Neutrophil (primary cell): Measurements from ENCODE around the gene ERN1.

Source experiments
- H3K27ac ChIP-seq: fragments of 200-600 bp; sonication (generic); 2 replicates; pipeline ENCODE4 v1.5.1; 2016; ENCODE audit warnings: mild to moderate bottlenecking, moderate library complexity
- H3K27me3 ChIP-seq: fragments of 200-600 bp; sonication (generic); 2 replicates; pipeline ENCODE4 v1.6.0; 2016; ENCODE audit warnings: mild to moderate bottlenecking
- H3K36me3 ChIP-seq: fragments of 200-600 bp; sonication (generic); 2 replicates; pipeline ENCODE4 v1.5.1; 2017
- H3K4me1 ChIP-seq, 2 experiments: fragments of 200-600 bp in 1 of 2; sonication (generic) in 1 of 2; 1 replicate in 1 of 2; 2 replicates in 1 of 2; pipeline versions ENCODE4 v1.5.1 to v1.6.1; 2013 to 2016; ENCODE audit warnings: low read depth in 1 of 2, low read length in 1 of 2, mild to moderate bottlenecking in 1 of 2, moderate library complexity in 1 of 2; ENCODE audit not compliant: control insufficient read depth in 1 of 2, insufficient read depth in 1 of 2
- H3K4me3 ChIP-seq, 2 experiments: fragments of 200-600 bp in 1 of 2; sonication (generic) in 1 of 2; 1 replicate in 1 of 2; 2 replicates in 1 of 2; pipeline ENCODE4 v1.5.1; 2013 to 2016; ENCODE audit warnings: low read depth in 1 of 2, low read length in 1 of 2, mild to moderate bottlenecking in 1 of 2, moderate library complexity in 1 of 2
- H3K9me3 ChIP-seq: fragments of 200-600 bp; sonication (generic); 2 replicates; pipeline ENCODE4 v1.5.1; 2016
- TF ChIP-seq, protein P1 (sequence below): fragments of 200-600 bp; sonication (generic); IDR thresholded peaks from 2 replicates; pipeline ENCODE4 v1.5.1; 2016; ENCODE audit warnings: antibody characterized with exemption

The ERN1 gene

DNA sequence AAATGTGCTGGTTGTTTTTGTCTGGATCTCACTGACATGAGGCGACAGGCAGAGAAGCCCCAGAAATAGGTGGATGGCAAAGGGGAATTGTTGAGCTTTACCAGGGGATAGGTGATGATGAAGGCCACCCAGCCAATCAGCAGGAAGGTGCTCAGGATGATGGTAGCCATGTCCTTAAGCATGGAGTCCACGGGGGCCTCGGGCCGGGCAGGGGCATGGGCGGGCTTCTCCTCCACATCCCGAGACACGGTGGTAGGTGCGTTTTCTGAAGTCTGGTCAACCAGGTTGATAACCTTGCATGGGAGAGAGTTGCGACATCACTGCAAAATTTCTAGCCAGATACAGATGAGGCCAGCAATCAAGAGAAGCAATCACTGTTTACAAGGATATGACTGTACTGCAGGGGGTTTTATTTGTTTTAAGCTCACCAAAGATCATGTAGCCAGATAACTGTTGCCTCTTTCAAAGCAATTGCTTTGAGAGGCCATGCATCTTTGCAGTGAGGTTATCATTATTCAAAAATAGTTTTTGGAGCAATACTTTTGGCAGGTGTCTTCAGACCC lies 72.2 kb downstream of the ERN1 start:
- H3K4me1 ChIP-seq: no peaks in the 10 kb centered on the region
- H3K9me3 ChIP-seq: no peaks in the 10 kb centered on the region
- no peaks in the 10 kb centered on the region for H3K27me3 ChIP-seq
- peaks cover 92% of the 10 kb centered on the region for H3K36me3 ChIP-seq
- H3K27ac ChIP-seq: no peak overlapping the region
- TF ChIP-seq, protein P1, sequence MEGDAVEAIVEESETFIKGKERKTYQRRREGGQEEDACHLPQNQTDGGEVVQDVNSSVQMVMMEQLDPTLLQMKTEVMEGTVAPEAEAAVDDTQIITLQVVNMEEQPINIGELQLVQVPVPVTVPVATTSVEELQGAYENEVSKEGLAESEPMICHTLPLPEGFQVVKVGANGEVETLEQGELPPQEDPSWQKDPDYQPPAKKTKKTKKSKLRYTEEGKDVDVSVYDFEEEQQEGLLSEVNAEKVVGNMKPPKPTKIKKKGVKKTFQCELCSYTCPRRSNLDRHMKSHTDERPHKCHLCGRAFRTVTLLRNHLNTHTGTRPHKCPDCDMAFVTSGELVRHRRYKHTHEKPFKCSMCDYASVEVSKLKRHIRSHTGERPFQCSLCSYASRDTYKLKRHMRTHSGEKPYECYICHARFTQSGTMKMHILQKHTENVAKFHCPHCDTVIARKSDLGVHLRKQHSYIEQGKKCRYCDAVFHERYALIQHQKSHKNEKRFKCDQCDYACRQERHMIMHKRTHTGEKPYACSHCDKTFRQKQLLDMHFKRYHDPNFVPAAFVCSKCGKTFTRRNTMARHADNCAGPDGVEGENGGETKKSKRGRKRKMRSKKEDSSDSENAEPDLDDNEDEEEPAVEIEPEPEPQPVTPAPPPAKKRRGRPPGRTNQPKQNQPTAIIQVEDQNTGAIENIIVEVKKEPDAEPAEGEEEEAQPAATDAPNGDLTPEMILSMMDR: no peak
- H3K4me3 ChIP-seq: no peak overlapping the region

DNA sequence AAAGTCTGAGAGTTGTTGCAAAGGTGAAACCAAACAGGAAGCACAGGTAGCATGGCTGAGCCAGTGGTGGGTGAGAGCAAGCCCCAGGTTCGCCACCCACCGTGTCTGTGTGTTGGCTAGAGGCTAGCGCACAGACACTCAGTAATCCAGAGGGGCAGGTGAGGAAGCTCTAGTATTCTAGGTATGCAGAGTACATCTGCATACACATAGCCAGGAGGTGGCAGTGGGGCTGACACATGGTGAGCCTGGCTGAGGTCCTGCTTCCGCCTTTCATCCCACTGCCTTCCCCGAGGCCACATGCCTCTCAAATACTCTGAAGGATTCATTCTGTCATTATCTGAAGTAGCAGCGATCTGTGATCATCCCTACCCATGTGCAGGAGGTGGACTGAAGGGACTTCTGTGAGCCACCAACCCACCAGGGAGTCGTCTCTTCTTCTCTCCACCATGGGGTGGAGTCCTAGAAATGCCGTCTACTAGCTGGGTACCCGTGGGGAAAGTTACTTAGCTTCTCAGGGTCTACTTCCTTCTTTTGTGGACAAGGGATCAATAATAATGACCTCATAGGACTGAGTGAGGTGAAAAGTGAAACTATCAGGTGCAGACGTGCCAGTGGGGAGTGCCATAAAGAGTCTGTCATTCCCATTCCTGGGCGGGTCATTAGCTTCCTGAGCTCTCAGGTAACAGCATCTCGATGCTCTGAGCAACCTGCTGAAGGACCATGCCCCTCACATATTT lies 73.5 kb downstream of the ERN1 start:
- TF ChIP-seq, protein P1: no peak

DNA sequence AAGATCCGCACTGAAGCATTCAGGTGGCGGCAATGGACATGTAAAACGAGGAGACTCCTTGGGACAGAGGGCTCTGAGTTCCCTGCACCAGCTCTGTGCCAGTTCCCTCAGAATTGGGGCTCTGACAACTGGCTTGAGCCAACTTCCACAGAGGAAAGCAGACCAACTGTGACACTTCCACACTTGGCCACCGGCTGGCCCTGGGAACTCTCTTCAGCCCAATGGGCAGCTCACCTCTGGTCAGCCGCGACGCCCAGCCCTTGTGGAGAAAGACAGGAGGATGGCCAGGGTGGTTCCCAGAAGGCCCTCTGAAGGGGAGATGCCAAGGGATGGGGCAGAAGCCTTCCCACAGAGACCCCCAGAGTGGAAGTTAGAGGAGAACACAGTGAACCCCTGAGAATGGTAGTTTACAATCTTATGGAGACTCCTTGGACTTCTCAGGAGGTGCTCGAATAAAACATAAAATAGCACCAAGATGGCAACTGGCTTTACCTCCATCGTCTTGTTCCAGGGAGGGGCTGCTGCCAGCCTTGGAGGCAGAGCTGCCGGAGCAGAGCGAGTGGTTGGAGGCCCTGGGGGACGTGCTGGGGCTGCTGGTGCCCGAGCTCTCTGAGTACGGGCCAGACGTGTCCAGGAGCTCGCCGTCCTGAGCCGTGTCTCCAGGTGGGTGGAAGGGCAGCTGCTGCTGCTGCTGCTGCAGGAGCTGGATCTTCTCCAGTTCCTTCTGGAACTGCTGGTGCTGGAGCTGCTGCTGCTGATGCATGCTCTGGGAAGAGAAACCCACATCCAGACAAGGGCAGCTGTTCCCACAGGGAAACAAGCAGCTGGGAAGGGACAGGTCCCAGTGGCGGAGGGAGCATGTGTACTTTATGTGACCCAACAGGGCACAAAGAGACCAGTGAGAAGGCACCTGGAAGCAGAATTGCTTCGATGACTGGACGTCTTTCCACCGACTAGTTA lies 74.5 kb downstream of the ERN1 start:
- no peaks in the 10 kb centered on the region for H3K4me1 ChIP-seq
- TF ChIP-seq, protein P1: no peak
- no peaks in the 10 kb centered on the region for H3K27me3 ChIP-seq
- H3K4me3 ChIP-seq: no peak overlapping the region
- no peaks in the 10 kb centered on the region for H3K9me3 ChIP-seq
- no peak overlapping the region for H3K27ac ChIP-seq
- H3K36me3 ChIP-seq: peaks cover 99% of the 10 kb centered on the region

More for the DNA sequence above, 73.5 kb downstream of the ERN1 start:
- Histone ChIP-seq H3K36me3 (peaks cover 99% of the 10 kb centered on the region), H3K4me1 (no peaks in the 10 kb centered on the region), H3K27me3 (no peaks in the 10 kb centered on the region), H3K4me3 (no peak overlapping the region), H3K27ac (no peak overlapping the region), H3K9me3 (no peaks in the 10 kb centered on the region)

DNA sequence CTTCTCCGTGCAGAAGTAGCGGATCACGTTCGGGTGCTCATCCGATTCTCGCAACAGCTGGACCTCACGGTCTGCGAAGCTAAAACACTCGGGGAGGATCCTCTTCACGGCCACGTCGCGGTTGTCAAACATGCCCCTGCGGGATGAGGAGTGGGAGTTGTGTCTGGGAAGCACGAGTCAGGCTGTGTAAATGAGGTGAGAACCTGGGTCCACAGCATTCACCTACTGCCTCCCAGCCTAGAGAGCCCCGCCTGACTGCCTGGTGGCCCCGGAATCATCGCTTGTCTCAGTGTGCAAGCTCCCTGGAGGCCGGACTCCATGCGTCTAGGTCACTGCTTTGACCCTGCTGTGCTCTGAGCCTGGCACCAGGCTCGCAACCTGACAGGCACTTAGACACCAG lies 75.6 kb downstream of the ERN1 start:
- Histone ChIP-seq H3K4me1 (no peaks in the 10 kb centered on the region), H3K27me3 (no peaks in the 10 kb centered on the region), H3K9me3 (no peaks in the 10 kb centered on the region), H3K36me3 (peaks cover 99% of the 10 kb centered on the region), H3K27ac (no peak overlapping the region), H3K4me3 (no peak overlapping the region)
- TF ChIP-seq, protein P1: no peak

DNA sequence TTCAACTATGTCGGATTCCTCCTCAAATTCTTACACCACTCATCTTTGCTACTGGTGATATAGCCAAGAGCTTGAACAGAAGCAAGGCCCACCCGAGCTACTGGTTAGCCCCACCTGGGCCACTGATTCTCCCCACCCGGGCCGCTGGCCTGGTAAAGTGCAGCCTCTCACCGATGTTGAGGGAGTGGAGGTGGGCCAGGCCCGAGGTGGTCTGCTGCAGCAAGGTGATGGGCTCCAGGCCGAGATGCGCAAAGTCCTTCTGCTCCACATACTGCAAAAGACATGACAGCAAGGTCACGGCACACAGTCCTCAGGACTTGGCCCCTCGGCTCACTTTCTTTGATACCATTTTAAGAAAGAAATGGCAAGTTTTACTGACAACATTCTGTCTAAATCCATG lies 76.8 kb downstream of the ERN1 start:
- TF ChIP-seq, protein P1: no peak
- H3K27ac ChIP-seq: no peak overlapping the region
- H3K9me3 ChIP-seq: no peaks in the 10 kb centered on the region
- no peaks in the 10 kb centered on the region for H3K27me3 ChIP-seq
- peaks cover 100% of the 10 kb centered on the region for H3K36me3 ChIP-seq
- no peaks in the 10 kb centered on the region for H3K4me1 ChIP-seq
- no peak overlapping the region for H3K4me3 ChIP-seq
